H9 (cell line): ENCODE data around the gene RASAL1. TPM values are rescaled to one million over a fixed set of nuclear protein-coding genes. Genes with fewer than 3 reads are reported as not detected.

ENCODE experiments used
- DNase-seq: peaks from one replicate; pipeline ENCODE4 v3.0.0-alpha.2; 2017
- H2AFZ ChIP-seq: one replicate; pipeline ENCODE4 v1.6.1; 2013; ENCODE audit warnings: mild to moderate bottlenecking, low read length, control low read depth, moderate library complexity
- H2AK5ac ChIP-seq: 2 replicates; pipeline ENCODE4 v1.6.1; 2013; ENCODE audit warnings: low read length, control low read depth, mixed read lengths; ENCODE audit not compliant: insufficient read length
- H2BK120ac ChIP-seq: one replicate; pipeline ENCODE4 v1.6.1; 2013; ENCODE audit warnings: low read depth, mild to moderate bottlenecking, low read length, control low read depth, inconsistent platforms; ENCODE audit not compliant: poor library complexity, severe bottlenecking
- H2BK12ac ChIP-seq: 2 replicates; pipeline ENCODE4 v1.6.1; 2013; ENCODE audit warnings: low read length, control low read depth, mixed read lengths, low read depth; ENCODE audit not compliant: insufficient read length
- H2BK15ac ChIP-seq: 2 replicates; pipeline ENCODE4 v1.6.1; 2013; ENCODE audit warnings: low read depth, low read length, control low read depth
- H2BK20ac ChIP-seq: one replicate; pipeline ENCODE4 v1.6.1; 2013; ENCODE audit warnings: low read depth, mild to moderate bottlenecking, low read length, control low read depth, inconsistent platforms; ENCODE audit not compliant: poor library complexity, severe bottlenecking
- H2BK5ac ChIP-seq: 2 replicates; pipeline ENCODE4 v1.6.1; 2013; ENCODE audit warnings: low read length, control low read depth, mixed read lengths; ENCODE audit not compliant: insufficient read length
- H3K14ac ChIP-seq: 2 replicates; pipeline ENCODE4 v1.6.1; 2013; ENCODE audit warnings: low read length, control low read depth; ENCODE audit not compliant: insufficient read depth
- H3K18ac ChIP-seq: 2 replicates; pipeline ENCODE4 v1.6.1; 2013; ENCODE audit warnings: low read depth, mild to moderate bottlenecking, mixed read lengths, low read length, control low read depth; ENCODE audit not compliant: insufficient read length
- H3K23ac ChIP-seq: 2 replicates; pipeline ENCODE4 v1.6.1; 2013; ENCODE audit warnings: low read length, control low read depth, mixed read lengths, low read depth; ENCODE audit not compliant: insufficient read length
- H3K23me2 ChIP-seq: 2 replicates; pipeline ENCODE4 v1.6.1; 2013; ENCODE audit warnings: low read depth, mild to moderate bottlenecking, mixed read lengths, low read length, control low read depth; ENCODE audit not compliant: insufficient read length, poor library complexity, severe bottlenecking
- H3K27ac ChIP-seq: 2 replicates; pipeline ENCODE4 v1.5.1; 2013; ENCODE audit warnings: low read length, control low read depth, mixed read lengths, low read depth; ENCODE audit not compliant: insufficient read length
- H3K27me3 ChIP-seq: 2 replicates; pipeline ENCODE4 v1.6.1; 2013; ENCODE audit warnings: low read length, control low read depth, inconsistent platforms; ENCODE audit not compliant: insufficient read depth
- H3K4ac ChIP-seq: 2 replicates; pipeline ENCODE4 v1.6.1; 2013; ENCODE audit warnings: low read depth, mild to moderate bottlenecking, control low read depth, inconsistent platforms, low read length, moderate library complexity
- H3K4me1 ChIP-seq: 2 replicates; pipeline ENCODE4 v1.6.1; 2013; ENCODE audit warnings: low read length, control low read depth, inconsistent platforms; ENCODE audit not compliant: insufficient read depth
- H3K4me2 ChIP-seq: 2 replicates; pipeline ENCODE4 v1.6.1; 2013; ENCODE audit warnings: low read length, control low read depth, mixed read lengths; ENCODE audit not compliant: insufficient read length, insufficient read depth
- H3K56ac ChIP-seq: 2 replicates; pipeline ENCODE4 v1.6.1; 2013; ENCODE audit warnings: low read depth, mild to moderate bottlenecking, mixed read lengths, low read length, control low read depth; ENCODE audit not compliant: insufficient read length
- H3K79me1 ChIP-seq: 2 replicates; pipeline ENCODE4 v1.6.1; 2013; ENCODE audit warnings: low read depth, mild to moderate bottlenecking, moderate library complexity, low read length, control low read depth, inconsistent platforms; ENCODE audit not compliant: insufficient read depth, poor library complexity, severe bottlenecking
- H3K79me2 ChIP-seq: 2 replicates; pipeline ENCODE4 v1.6.1; 2013; ENCODE audit warnings: low read length, control low read depth, inconsistent platforms; ENCODE audit not compliant: insufficient read depth
- H3K9ac ChIP-seq: 2 replicates; pipeline ENCODE4 v1.6.1; 2013; ENCODE audit warnings: low read length, control low read depth, mixed read lengths; ENCODE audit not compliant: insufficient read length; ENCODE audit errors: extremely low read depth
- H3K9me3 ChIP-seq: one replicate; pipeline ENCODE4 v1.6.1; 2013; ENCODE audit warnings: low read depth, low read length, inconsistent platforms; ENCODE audit not compliant: control insufficient read depth
- H3T11ph ChIP-seq: one replicate; pipeline ENCODE4 v1.6.1; 2013; ENCODE audit warnings: mild to moderate bottlenecking, low read length, control low read depth, inconsistent platforms
- H4K20me1 ChIP-seq: one replicate; pipeline ENCODE4 v1.6.1; 2013; ENCODE audit not compliant: control insufficient read depth, insufficient read length, insufficient read depth
- H4K5ac ChIP-seq: 2 replicates; pipeline ENCODE4 v1.6.1; 2013; ENCODE audit warnings: low read depth, mild to moderate bottlenecking, mixed read lengths, low read length, control low read depth; ENCODE audit not compliant: insufficient read length
- H4K8ac ChIP-seq: replicated peaks from 2 replicates; pipeline ENCODE4 v1.6.1; 2013; ENCODE audit warnings: low read length, control low read depth, mixed read lengths, low read depth; ENCODE audit not compliant: insufficient read length
- H4K91ac ChIP-seq: 2 replicates; pipeline ENCODE4 v1.6.1; 2013; ENCODE audit warnings: low read depth, mild to moderate bottlenecking, moderate library complexity, mixed read lengths, low read length, control low read depth; ENCODE audit not compliant: insufficient read length
- H3K27ac Mint-ChIP-seq, 3 experiments: 2 replicates in 2 of 3; 3 replicates in 1 of 3; pipeline ENCODE4 v1.8.0; 2020 to 2021; ENCODE audit warnings: mixed read lengths in 3 of 3, mild to moderate bottlenecking in 1 of 3, moderate library complexity in 1 of 3
- H3K27me3 Mint-ChIP-seq: 2 replicates; pipeline ENCODE4 v1.8.0; 2021; ENCODE audit warnings: low read depth, mild to moderate bottlenecking, moderate library complexity, mixed read lengths
- H3K36me3 Mint-ChIP-seq, 3 experiments: 2 replicates in 2 of 3; 3 replicates in 1 of 3; pipeline ENCODE4 v1.8.0; 2020 to 2021; ENCODE audit warnings: low read depth in 3 of 3, mixed read lengths in 3 of 3; ENCODE audit not compliant: insufficient read depth in 1 of 3
- H3K4me1 Mint-ChIP-seq, 2 experiments: 2 replicates each; pipeline ENCODE4 v1.8.0; 2020; ENCODE audit warnings: mixed read lengths in 2 of 2
- H3K4me3 Mint-ChIP-seq, 2 experiments: 2 replicates in 1 of 2; 3 replicates in 1 of 2; pipeline ENCODE4 v1.8.0; 2020 to 2021; ENCODE audit warnings: mild to moderate bottlenecking in 2 of 2, mixed read lengths in 2 of 2, moderate library complexity in 1 of 2
- H3K9me3 Mint-ChIP-seq, 2 experiments: 2 replicates in 1 of 2; 3 replicates in 1 of 2; pipeline ENCODE4 v1.8.0; 2020; ENCODE audit warnings: mild to moderate bottlenecking in 2 of 2, mixed read lengths in 2 of 2, moderate library complexity in 1 of 2
- CTCF ChIP-seq: fragments of 200-600 bp; sonication (generic); conservative IDR thresholded peaks from 3 replicates; pipeline ENCODE4 v1.8.0; 2021; ENCODE audit warnings: antibody characterized with exemption, mild to moderate bottlenecking
- WGBS: extraction: QIAGEN DNeasy Blood & Tissue Kit; methylation state at CpG from one replicate; pipeline ENCODE4 v1.1.7; 2013; ENCODE audit warnings: missing lambda C conversion rate, low lambda C conversion rate, mixed read lengths; ENCODE audit not compliant: insufficient read length; ENCODE audit errors: extremely low coverage; 5-methylcytosine and 5-hydroxymethylcytosine counted together
- total RNA-seq: library from RNA; stranded (reverse); gene quantifications from 2 replicates; pipeline ENCODE4 v1.2.1, GENCODE V29; 2021

RASAL1 gene
- total RNA-seq, 1 experiment from 2014 or later = 2.3 TPM

GRCh38 chr12:113152835-113153814, 17.6 kb upstream of the RASAL1 start:
- Histone ChIP-seq H2AK5ac (no peak overlapping the region), H4K5ac (no peak overlapping the region), H3K4me1 (peaks cover 3% of the 10 kb centered on the region; the same call in 1 of the 2 replicates), H4K20me1 (no peaks in the 10 kb centered on the region), H2AFZ (no peak overlapping the region), H3K4ac (no peak overlapping the region), H3K79me2 (no peaks in the 10 kb centered on the region), H2BK120ac (no peak overlapping the region), H3K23me2 (peaks cover 11% of the 10 kb centered on the region), H3K23ac (no peak overlapping the region), H3K79me1 (no peaks in the 10 kb centered on the region), H3K18ac (peak overlapping the region; percentile 94), H3K4me2 (peak overlapping the region; percentile 73), H3K9me3 (no peaks in the 10 kb centered on the region), H3T11ph (no peak overlapping the region), H3K14ac (peak overlapping the region; percentile 92), H3K27me3 (peaks cover 14% of the 10 kb centered on the region; the same call in 1 of the 2 replicates), H4K91ac (no peak overlapping the region), H4K8ac (no peak overlapping the region), H2BK12ac (peak overlapping the region; percentile 19), H2BK15ac (peak overlapping the region; percentile 33; the same call in 1 of the 2 replicates), H2BK20ac (no peak overlapping the region), H2BK5ac (no peak overlapping the region), H3K9ac (peak overlapping the region; percentile 30), H3K27ac (no peak overlapping the region), H3K56ac (no peak overlapping the region)
- WGBS = no CpG with 5 or more reads among the region's 70 CpGs
- TF ChIP-seq CTCF = peak; percentile 51; the same call in 2 of the 3 replicates
- H3K27me3 Mint-ChIP-seq = peaks cover 71% of the 10 kb centered on the region
- peaks cover 15 to 26% of the 10 kb centered on the region in 2 experiments for H3K4me1 Mint-ChIP-seq
- H3K27ac Mint-ChIP-seq = no peak overlapping the region
- peaks cover under 1 to 18% (median 10%) of the 10 kb centered on the region in 3 experiments; a peak in 5 of 7 replicates for H3K36me3 Mint-ChIP-seq
- H3K4me3 Mint-ChIP-seq = peak overlapping the region; percentile 53 to 69
- DNase-seq = peak; percentile 88
- H3K9me3 Mint-ChIP-seq = no peaks in the 10 kb centered on the region; a peak in 2 of 5 replicates
